ENCODE measurements around the gene PCDH10. TPM values are rescaled to one million over a fixed set of nuclear protein-coding genes. Genes with fewer than 3 reads are reported as not detected.

PCDH10 gene
- total and polyA plus RNA-seq, 2 of the 8 experiments (the other 6 are each of a cell fraction or from before 2014, with no cell fraction given), result 2.2 to 10.0 TPM

DNA sequence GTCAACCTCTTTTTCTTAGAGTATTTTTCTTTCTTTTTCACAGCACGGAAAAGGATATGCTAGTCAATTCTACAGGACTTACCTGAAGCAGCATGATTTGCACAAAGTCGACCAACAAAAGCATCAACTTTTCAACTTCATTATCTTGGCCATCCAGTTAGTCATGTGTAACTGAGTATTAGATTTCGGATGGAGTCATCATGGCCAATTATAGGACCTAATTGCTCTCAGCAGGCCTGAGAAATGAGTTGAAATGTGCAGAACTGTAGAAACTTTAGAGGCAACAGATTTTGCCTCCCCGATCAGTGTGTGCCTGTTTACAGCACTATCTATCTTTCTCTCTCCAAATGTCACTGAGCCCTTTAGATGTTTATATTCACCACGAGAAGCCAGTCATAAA is 41.0 kb downstream of the PCDH10 start:
- Histone ChIP-seq H2AFZ (ENCODE audit: low read length) (no peak overlapping the region), H3K4ac (replicated peaks; ENCODE audit: insufficient read length, low read depth, low read length) (no peak overlapping the region), H3K79me2 (ENCODE audit: control insufficient read depth in 1 of 2, insufficient read depth in 2 of 2, low read length in 2 of 2) (no peaks in the 10 kb centered on the region), H3K27me3 (replicated peaks in 1 of 4; ENCODE audit: control insufficient read depth in 3 of 4, extremely low read depth in 1 of 4, insufficient read depth in 3 of 4, low read length in 3 of 4) (no peaks in the 10 kb centered on the region), H3K23me2 (ENCODE audit: low read depth, low read length) (no peaks in the 10 kb centered on the region), H3K4me3 (ENCODE audit: extremely low read depth in 1 of 4, insufficient read depth in 2 of 4, low read depth in 3 of 4, low read length in 4 of 4) (no peak overlapping the region), H2BK12ac (ENCODE audit: low read depth, low read length) (no peak overlapping the region), H3K56ac (replicated peaks; ENCODE audit: insufficient read length, low read depth, low read length) (no peak overlapping the region), H3K18ac (ENCODE audit: extremely low read depth, low read length) (no peak overlapping the region), H3K27ac (ENCODE audit: low read depth, low read length) (no peak overlapping the region), H2BK15ac (ENCODE audit: low read length) (no peak overlapping the region), H3K23ac (ENCODE audit: insufficient read length) (no peak overlapping the region), H3K4me2 (ENCODE audit: insufficient read depth in 1 of 2, low read depth in 2 of 2, low read length in 2 of 2) (no peak overlapping the region), H3K36me3 (ENCODE audit: control insufficient read depth in 2 of 4, insufficient read depth in 4 of 4, low read length in 3 of 4) (no peaks in the 10 kb centered on the region), H3K9ac (replicated peaks in 1 of 4; ENCODE audit: extremely low read depth in 1 of 4, low read depth in 3 of 4, low read length in 3 of 4) (no peak overlapping the region), H3K79me1 (ENCODE audit: low read depth, low read length) (no peaks in the 10 kb centered on the region), H3K9me3 (ENCODE audit: insufficient read depth in 2 of 2, low read depth in 1 of 2, low read length in 1 of 2) (no peaks in the 10 kb centered on the region), H4K20me1 (replicated peaks in 1 of 2; ENCODE audit: control insufficient read depth in 1 of 2, insufficient read depth in 2 of 2, low read length in 2 of 2) (no peaks in the 10 kb centered on the region), H2AK5ac (ENCODE audit: low read depth, low read length) (no peak overlapping the region), H2BK20ac (ENCODE audit: low read length) (no peak overlapping the region), H3K4me1 (replicated peaks in 1 of 4; ENCODE audit: control insufficient read depth in 3 of 4, insufficient read depth in 4 of 4, low read length in 3 of 4) (no peaks in the 10 kb centered on the region), H2BK120ac (replicated peaks; ENCODE audit: low read depth, low read length) (no peak overlapping the region), H3K14ac (ENCODE audit: insufficient read length) (no peak overlapping the region), H4K91ac (replicated peaks; ENCODE audit: insufficient read length, low read length) (no peak overlapping the region), H4K8ac (ENCODE audit: extremely low read depth, insufficient read depth, low read length) (no peak overlapping the region), H4K5ac (ENCODE audit: insufficient read length, low read depth, low read length) (no peak overlapping the region), H2BK5ac (ENCODE audit: low read depth, low read length) (no peak overlapping the region)
- FAIRE-seq, result no peak
- ChIA-PET POLR2A (ENCODE audit: partially characterized antibody) (no interaction called here), CTCF (ENCODE audit: partially characterized antibody) (interaction anchor here (1.4 kb wide), 1 partner anchor 37 kb away, joined by 3 read pairs; no protein-coding TSS in a partner anchor)
- 87% methylated on average over 5 of the region's 5 CpGs; no CpG with 5 or more reads in 1 of the 2 experiments for WGBS, 2 experiments (ENCODE audit: extremely low coverage in 1 of 2, insufficient coverage in 1 of 2, insufficient read length in 1 of 2, insufficient replicate concordance in 2 of 2, low coverage in 1 of 2, low lambda C conversion rate in 2 of 2, missing lambda C conversion rate in 1 of 2)
- DNase-seq (ENCODE audit: low read depth in 1 of 2, low spot score in 2 of 2), result no peak
- TF ChIP-seq CBX8 (IDR thresholded peaks at IDR 0.05; ENCODE audit: borderline replicate concordance, low read depth, low read length) (no peak), TCF12 (IDR thresholded peaks at IDR 0.05; ENCODE audit: low read depth, low read length) (no peak), GTF2F1 (IDR thresholded peaks at IDR 0.05; ENCODE audit: borderline replicate concordance, low read depth, low read length) (no peak), ZNF274 (IDR thresholded peaks at IDR 0.05; ENCODE audit: borderline replicate concordance, extremely low read depth, low read length) (no peak), RBBP5 (IDR thresholded peaks at IDR 0.05; ENCODE audit: borderline replicate concordance, low read depth, low read length) (no peak), HDAC6 (IDR thresholded peaks at IDR 0.05; ENCODE audit: low read depth, low read length) (no peak), POU5F1 (IDR thresholded peaks at IDR 0.05; ENCODE audit: low read depth, low read length) (no peak)
- TF ChIP-seq, protein P1, sequence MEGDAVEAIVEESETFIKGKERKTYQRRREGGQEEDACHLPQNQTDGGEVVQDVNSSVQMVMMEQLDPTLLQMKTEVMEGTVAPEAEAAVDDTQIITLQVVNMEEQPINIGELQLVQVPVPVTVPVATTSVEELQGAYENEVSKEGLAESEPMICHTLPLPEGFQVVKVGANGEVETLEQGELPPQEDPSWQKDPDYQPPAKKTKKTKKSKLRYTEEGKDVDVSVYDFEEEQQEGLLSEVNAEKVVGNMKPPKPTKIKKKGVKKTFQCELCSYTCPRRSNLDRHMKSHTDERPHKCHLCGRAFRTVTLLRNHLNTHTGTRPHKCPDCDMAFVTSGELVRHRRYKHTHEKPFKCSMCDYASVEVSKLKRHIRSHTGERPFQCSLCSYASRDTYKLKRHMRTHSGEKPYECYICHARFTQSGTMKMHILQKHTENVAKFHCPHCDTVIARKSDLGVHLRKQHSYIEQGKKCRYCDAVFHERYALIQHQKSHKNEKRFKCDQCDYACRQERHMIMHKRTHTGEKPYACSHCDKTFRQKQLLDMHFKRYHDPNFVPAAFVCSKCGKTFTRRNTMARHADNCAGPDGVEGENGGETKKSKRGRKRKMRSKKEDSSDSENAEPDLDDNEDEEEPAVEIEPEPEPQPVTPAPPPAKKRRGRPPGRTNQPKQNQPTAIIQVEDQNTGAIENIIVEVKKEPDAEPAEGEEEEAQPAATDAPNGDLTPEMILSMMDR (IDR thresholded peaks at IDR 0.05; ENCODE audit: control extremely low read depth in 1 of 3, insufficient read depth in 1 of 3, low read depth in 1 of 3, low read length in 3 of 3), result no peak

All from H1 (cell line).